A549 (cell line): ENCODE measurements around the gene TMEM123.

Source experiments
- HDAC2 ChIP-seq: fragments of 200-600 bp; sonication (generic); IDR thresholded peaks from 2 replicates; pipeline ENCODE4 v1.6.1; 2016
- POLR2A ChIP-seq: IDR thresholded peaks from 2 replicates; pipeline ENCODE4 v1.6.1; 2012; ENCODE audit warnings: mild to moderate bottlenecking, low read length
- POLR2AphosphoS2 ChIP-seq: conservative IDR thresholded peaks from 2 replicates; pipeline ENCODE4 v1.6.1; 2012; ENCODE audit warnings: low read length, improper control_type of control experiment, inconsistent platforms
- REST ChIP-seq: fragments of 200-600 bp; sonication (generic); IDR thresholded peaks from 2 replicates; pipeline ENCODE4 v1.6.1; 2016; ENCODE audit warnings: antibody characterized with exemption, mild to moderate bottlenecking, moderate library complexity
- ZFP36 ChIP-seq: fragments of 450-650 bp; IDR thresholded peaks from 2 replicates; pipeline ENCODE4 v1.6.1; 2014; ENCODE audit warnings: borderline replicate concordance; ENCODE audit not compliant: partially characterized antibody

DNA sequence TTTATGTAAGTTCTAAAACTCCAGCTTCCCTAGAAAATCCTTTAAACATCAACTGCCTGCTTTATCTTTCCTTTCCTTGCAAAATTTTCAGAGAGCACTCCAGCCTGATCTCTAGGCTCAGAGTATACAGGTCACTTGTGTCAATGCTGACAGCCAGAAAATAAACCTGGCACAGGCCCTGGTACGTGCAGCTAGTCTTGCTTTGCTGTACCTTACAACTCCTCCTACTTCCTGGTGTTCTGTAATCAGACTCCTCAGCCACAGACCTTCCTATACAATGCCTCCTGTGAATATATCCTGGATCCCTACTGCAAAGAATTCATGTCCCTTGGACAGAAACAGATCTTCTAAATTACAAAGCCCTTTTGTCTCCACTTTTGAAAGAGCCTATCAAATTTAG, 24.2 kb upstream of the TMEM123 start:
- no peak for TF ChIP-seq ZFP36
- TF ChIP-seq POLR2A: no peak
- no peak for TF ChIP-seq HDAC2
- TF ChIP-seq POLR2AphosphoS2: no peak
- TF ChIP-seq REST: no peak
